ENCODE results near the gene WDR33. TPM values are rescaled to one million over a fixed set of nuclear protein-coding genes. Genes with fewer than 3 reads are reported as not detected.

The WDR33 gene
- total RNA-seq, 5 donors from 2014 or later (not counting 1 experiment from before 2014, with no cell fraction given) = 54.5 to 79.8 (median 76.2) TPM

GRCh38 chr2:127653421-127654083 lies 157.4 kb downstream of the WDR33 start:
- Mint-ChIP-seq H3K9me3 (no peaks in the 10 kb centered on the region), H3K27me3 (peaks cover 0 to 3% of the 10 kb centered on the region in 2 donors), H3K36me3 (no peaks in the 10 kb centered on the region), H3K27ac (no peak overlapping the region), H3K4me3 (no peak overlapping the region), H3K4me1 (peaks cover 5 to 13% (median 12%) of the 10 kb centered on the region in 3 donors)
- 38% methylated on average over 12 of the region's 16 CpGs for WGBS (ENCODE audit: insufficient coverage)
- no peaks in the 10 kb centered on the region for H3K9me3 ChIP-seq
- no peak overlapping the region for H3K4me3 ChIP-seq (ENCODE audit: control insufficient read depth in 1 of 2, extremely low read depth in 1 of 2, low read length in 1 of 2)
- no peak for ATAC-seq (replicated peaks in 1 of 4)
- peaks cover 8 to 13% of the 10 kb centered on the region in 2 experiments for H3K4me1 ChIP-seq (ENCODE audit: control insufficient read depth in 1 of 2, extremely low read depth in 1 of 2, insufficient read depth in 2 of 2, low read length in 2 of 2)
- H3K27ac ChIP-seq (ENCODE audit: low read length) = no peak overlapping the region
- ChIA-PET CTCF (interaction anchor here (0.8 to 2.5 kb wide), 3 partner anchors 62 to 63 kb away, joined by 5 to 17 read pairs (median 10); no protein-coding TSS in a partner anchor), POLR2A (no interaction called here)
- H3K36me3 ChIP-seq (ENCODE audit: control insufficient read depth in 2 of 2, extremely low read depth in 1 of 2, insufficient read depth in 1 of 2, low read length in 1 of 2) = no peaks in the 10 kb centered on the region
- H3K27me3 ChIP-seq (replicated peaks in 1 of 2; ENCODE audit: control insufficient read depth in 2 of 2, extremely low read depth in 1 of 2, insufficient read depth in 2 of 2, low read length in 1 of 2) = peaks cover 0 to 33% of the 10 kb centered on the region in 2 experiments
- no peak for DNase-seq

- ATAC-seq (replicated peaks in 1 of 4) = no peak
- POLR2A ChIA-PET = no interaction called here
- peaks cover 8 to 17% of the 10 kb centered on the region in 2 experiments for H3K4me1 ChIP-seq (ENCODE audit: control insufficient read depth in 1 of 2, extremely low read depth in 1 of 2, insufficient read depth in 2 of 2, low read length in 2 of 2)
- no peak overlapping the region for H3K27ac Mint-ChIP-seq
- H3K36me3 Mint-ChIP-seq = no peaks in the 10 kb centered on the region
- no peak overlapping the region for H3K4me3 Mint-ChIP-seq
- DNase-seq = no peak
- no peaks in the 10 kb centered on the region for H3K36me3 ChIP-seq (ENCODE audit: control insufficient read depth in 2 of 2, extremely low read depth in 1 of 2, insufficient read depth in 1 of 2, low read length in 1 of 2)
- H3K27me3 Mint-ChIP-seq = peaks cover 0 to 3% of the 10 kb centered on the region in 2 donors
- H3K27ac ChIP-seq (ENCODE audit: low read length) = no peak overlapping the region
- H3K4me1 Mint-ChIP-seq = peaks cover 11 to 20% (median 18%) of the 10 kb centered on the region in 3 donors
- no peak overlapping the region for H3K4me3 ChIP-seq (ENCODE audit: control insufficient read depth in 1 of 2, extremely low read depth in 1 of 2, low read length in 1 of 2)
- H3K27me3 ChIP-seq (replicated peaks in 1 of 2; ENCODE audit: control insufficient read depth in 2 of 2, extremely low read depth in 1 of 2, insufficient read depth in 2 of 2, low read length in 1 of 2) = peaks cover 0 to 28% of the 10 kb centered on the region in 2 experiments
- 80% methylated on average over 24 of the region's 25 CpGs for WGBS (ENCODE audit: insufficient coverage)
- H3K9me3 Mint-ChIP-seq = no peaks in the 10 kb centered on the region
- H3K9me3 ChIP-seq = no peaks in the 10 kb centered on the region
- CTCF ChIA-PET = interaction anchor here (0.8 to 2.5 kb wide), 4 partner anchors 42 to 63 kb away, joined by 3 to 17 read pairs (median 8); no protein-coding TSS in a partner anchor
These were observed 158.1 kb downstream of the WDR33 start for GRCh38 chr2:127652786-127653357.

- POLR2A ChIA-PET = no interaction called here
- WGBS (ENCODE audit: insufficient coverage) = 84% methylated on average over 9 of the region's 14 CpGs
- peaks cover 0 to 3% of the 10 kb centered on the region in 2 donors for H3K27me3 Mint-ChIP-seq
These were observed 158.9 kb downstream of the WDR33 start for GRCh38 chr2:127651971-127652550.

GRCh38 chr2:127651381-127651809 lies 159.6 kb downstream of the WDR33 start:
- POLR2A ChIA-PET = no interaction called here
- H3K4me1 Mint-ChIP-seq = peaks cover 12 to 26% (median 25%) of the 10 kb centered on the region in 3 donors
- Histone ChIP-seq H3K27ac (ENCODE audit: low read length) (no peak overlapping the region), H3K4me1 (ENCODE audit: control insufficient read depth in 1 of 2, extremely low read depth in 1 of 2, insufficient read depth in 2 of 2, low read length in 2 of 2) (peaks cover 8 to 26% of the 10 kb centered on the region in 2 experiments), H3K4me3 (ENCODE audit: control insufficient read depth in 1 of 2, extremely low read depth in 1 of 2, low read length in 1 of 2) (no peak overlapping the region), H3K9me3 (no peaks in the 10 kb centered on the region), H3K36me3 (ENCODE audit: control insufficient read depth in 2 of 2, extremely low read depth in 1 of 2, insufficient read depth in 1 of 2, low read length in 1 of 2) (no peaks in the 10 kb centered on the region), H3K27me3 (replicated peaks in 1 of 2; ENCODE audit: control insufficient read depth in 2 of 2, extremely low read depth in 1 of 2, insufficient read depth in 2 of 2, low read length in 1 of 2) (peaks cover 0 to 19% of the 10 kb centered on the region in 2 experiments)
- no peak for ATAC-seq (replicated peaks in 1 of 4)
- H3K27ac Mint-ChIP-seq = no peak overlapping the region
- WGBS (ENCODE audit: insufficient coverage) = 91% methylated on average over 29 of the region's 29 CpGs
- DNase-seq = no peak
- no peaks in the 10 kb centered on the region for H3K36me3 Mint-ChIP-seq
- no peaks in the 10 kb centered on the region for H3K9me3 Mint-ChIP-seq
- CTCF ChIA-PET = interaction anchor here (2.5 to 5.2 kb wide), 2 partner anchors 60 kb away, joined by 17 to 35 read pairs; no protein-coding TSS in a partner anchor
- no peak overlapping the region for H3K4me3 Mint-ChIP-seq
- peaks cover 0 to 3% of the 10 kb centered on the region in 2 donors for H3K27me3 Mint-ChIP-seq

More at GRCh38 chr2:127651971-127652550, 158.9 kb downstream of the WDR33 start:
- no peak overlapping the region for H3K27ac ChIP-seq (ENCODE audit: low read length)
- no peaks in the 10 kb centered on the region for H3K36me3 Mint-ChIP-seq
- H3K27ac Mint-ChIP-seq = no peak overlapping the region
- H3K9me3 Mint-ChIP-seq = no peaks in the 10 kb centered on the region
- ATAC-seq (replicated peaks in 1 of 4) = no peak
- peaks cover 8 to 21% of the 10 kb centered on the region in 2 experiments for H3K4me1 ChIP-seq (ENCODE audit: control insufficient read depth in 1 of 2, extremely low read depth in 1 of 2, insufficient read depth in 2 of 2, low read length in 2 of 2)
- no peaks in the 10 kb centered on the region for H3K9me3 ChIP-seq
- peaks cover 0 to 24% of the 10 kb centered on the region in 2 experiments for H3K27me3 ChIP-seq (replicated peaks in 1 of 2; ENCODE audit: control insufficient read depth in 2 of 2, extremely low read depth in 1 of 2, insufficient read depth in 2 of 2, low read length in 1 of 2)
- no peak for DNase-seq
- CTCF ChIA-PET = interaction anchor here (0.5 to 2.5 kb wide), 5 partner anchors 42 to 383 kb away, joined by 3 to 17 read pairs (median 5); no protein-coding TSS in a partner anchor
- H3K36me3 ChIP-seq (ENCODE audit: control insufficient read depth in 2 of 2, extremely low read depth in 1 of 2, insufficient read depth in 1 of 2, low read length in 1 of 2) = no peaks in the 10 kb centered on the region
- H3K4me3 Mint-ChIP-seq = no peak overlapping the region
- peaks cover 12 to 26% (median 22%) of the 10 kb centered on the region in 3 donors for H3K4me1 Mint-ChIP-seq
- H3K4me3 ChIP-seq (ENCODE audit: control insufficient read depth in 1 of 2, extremely low read depth in 1 of 2, low read length in 1 of 2) = no peak overlapping the region

Other genes starting within 250 kb of the WDR33 start
- gene GPR17, start 165.0 kb downstream of the WDR33 start, total RNA-seq = not detected
- gene LIMS2, start 135.6 kb downstream of the WDR33 start, total RNA-seq = 10 to 100 TPM in 3 of 5 donors, 1 to 10 TPM in 2; 8.4 to 14.8 (median 10.3) TPM
- gene SFT2D3, start 109.7 kb downstream of the WDR33 start, total RNA-seq = 10 to 100 TPM in 3 of 5 donors, 1 to 10 TPM in 2; 6.1 to 13.9 (median 12.4) TPM
- gene POLR2D, start 47.0 kb upstream of the WDR33 start, total RNA-seq = 10 to 100 TPM; 22.3 to 28.9 (median 27.4) TPM
- 10 to 100 TPM; 10.2 to 18.1 (median 15.0) TPM for gene AMMECR1L, start 74.8 kb upstream of the WDR33 start, total RNA-seq
- 10 to 100 TPM; 25.3 to 31.2 (median 29.2) TPM for gene SAP130, start 216.9 kb upstream of the WDR33 start, total RNA-seq